NOMO-1 (cell line): Measurements from ENCODE around the gene LCE1E.

Source experiments
- DNase-seq, 2 experiments: peaks; one replicate each; lab custom pipeline; 2025; ENCODE audit not compliant: unreplicated experiment in 2 of 2; lab: John Stamatoyannopoulos, UW

Gene LCE1E

DNA sequence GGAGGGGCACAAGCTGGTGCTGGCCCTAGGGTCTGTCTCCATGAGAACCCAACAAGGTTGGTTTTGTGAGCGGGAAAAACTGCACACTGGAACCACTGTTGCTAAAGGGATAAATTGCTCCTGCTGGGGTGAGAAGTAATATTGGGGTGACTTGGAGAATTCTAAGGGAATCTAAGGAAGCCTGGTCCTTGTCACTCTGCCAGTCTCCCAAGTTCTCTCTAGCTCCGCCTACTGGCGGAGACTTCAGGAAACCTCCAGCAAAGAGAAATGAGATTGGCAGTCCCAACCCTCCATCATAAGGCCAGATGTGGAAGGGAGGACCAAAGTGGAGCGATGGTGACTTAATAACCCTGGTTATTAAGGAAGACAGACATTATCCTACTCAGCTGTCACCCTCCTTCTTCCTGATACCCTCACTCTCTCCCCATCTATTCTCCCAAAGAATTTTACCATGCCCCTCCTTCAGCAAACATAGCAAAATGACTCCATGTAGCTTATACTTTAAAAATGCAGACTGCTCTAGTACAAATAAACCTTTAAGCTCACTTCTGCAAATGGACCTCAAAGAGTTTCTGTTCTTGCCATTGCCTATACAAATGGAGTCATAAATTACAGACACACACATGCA lies 8.4 kb upstream of the LCE1E start:
- no peak for DNase-seq

DNA sequence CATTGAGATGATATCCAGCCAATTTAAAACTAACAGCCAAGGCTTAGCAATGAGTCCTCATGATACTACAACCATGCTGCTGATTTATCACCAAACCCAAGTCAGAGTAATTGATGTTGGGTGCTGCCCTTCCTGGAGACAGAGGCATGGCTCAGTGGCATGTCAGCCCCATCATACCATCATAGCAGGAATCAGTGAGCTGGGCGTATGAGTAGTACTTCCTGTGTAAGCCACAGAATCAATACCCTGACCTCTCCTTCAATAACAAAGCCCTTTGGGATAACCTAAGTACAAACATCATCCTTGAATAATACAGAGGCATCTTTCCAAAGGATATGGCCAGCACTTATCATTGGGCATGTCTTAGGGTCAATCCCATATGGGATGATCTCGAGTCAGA lies 3.0 kb upstream of the LCE1E start:
- no peak for DNase-seq

DNA sequence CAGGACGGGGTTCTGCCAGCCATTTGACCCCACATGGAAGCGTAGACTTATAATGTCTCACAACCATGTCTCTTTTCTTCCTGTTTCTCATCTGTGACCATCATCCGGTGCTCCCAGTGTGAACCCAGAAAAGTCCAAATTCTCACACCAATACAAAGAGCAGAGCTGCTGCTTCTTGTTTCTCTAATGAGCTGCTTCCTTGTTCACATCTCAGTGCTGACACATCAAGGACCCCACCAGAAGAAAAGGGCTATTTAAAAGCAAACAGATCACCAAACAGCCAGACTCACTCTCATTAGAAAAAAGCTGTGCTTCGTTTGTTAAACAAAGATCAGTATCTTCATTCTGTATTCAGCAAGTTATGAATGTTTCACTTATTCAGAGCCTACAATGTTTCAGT lies 9.6 kb downstream of the LCE1E start:
- no peak for DNase-seq

DNA sequence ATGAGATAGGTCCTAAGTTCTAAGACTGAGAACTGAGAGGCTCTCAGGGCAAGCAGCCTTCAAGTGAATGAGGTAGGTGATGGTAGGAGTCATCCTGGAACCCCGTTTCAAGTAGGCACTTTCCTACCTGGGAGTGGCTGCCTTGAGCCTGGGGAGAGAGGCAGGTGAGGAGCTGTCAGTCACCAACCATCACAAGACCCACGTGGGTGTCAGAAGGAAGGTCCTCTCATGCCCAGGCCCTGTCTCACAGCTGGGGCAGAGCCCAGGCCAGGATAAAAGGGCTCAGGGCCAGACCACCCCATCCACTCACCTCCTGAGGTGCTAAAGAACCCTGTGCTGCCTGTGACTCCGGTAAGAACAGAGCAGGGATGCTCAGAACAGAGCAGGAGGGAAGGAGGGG lies 10.4 kb downstream of the LCE1E start, which contains the start of gene LCE1D:
TSS of gene LCE1D (plus strand) at position 301 of the 400 bp plus-strand sequence. CDS start 1,074 bp downstream, outside the sequence.
- no peak for DNase-seq

DNA sequence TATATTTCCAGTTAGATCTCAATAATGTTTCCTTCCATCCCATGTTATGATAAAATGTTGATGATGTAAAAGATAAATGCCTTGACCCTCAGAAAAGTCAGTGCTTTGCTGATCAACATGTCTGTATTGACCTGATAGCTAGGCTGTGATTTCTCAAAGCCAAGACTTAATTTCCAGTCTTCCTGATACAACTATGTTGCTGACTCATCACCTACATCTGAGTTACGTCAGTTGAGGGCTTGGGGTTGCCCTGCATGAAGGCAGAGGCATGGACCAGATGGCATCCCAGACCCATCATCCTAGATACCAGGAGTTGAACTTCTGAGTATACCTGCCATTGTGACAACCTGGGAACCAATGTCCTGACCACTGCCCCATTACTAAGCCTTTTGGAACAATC lies 15.3 kb downstream of the LCE1E start:
- DNase-seq = no peak

DNA sequence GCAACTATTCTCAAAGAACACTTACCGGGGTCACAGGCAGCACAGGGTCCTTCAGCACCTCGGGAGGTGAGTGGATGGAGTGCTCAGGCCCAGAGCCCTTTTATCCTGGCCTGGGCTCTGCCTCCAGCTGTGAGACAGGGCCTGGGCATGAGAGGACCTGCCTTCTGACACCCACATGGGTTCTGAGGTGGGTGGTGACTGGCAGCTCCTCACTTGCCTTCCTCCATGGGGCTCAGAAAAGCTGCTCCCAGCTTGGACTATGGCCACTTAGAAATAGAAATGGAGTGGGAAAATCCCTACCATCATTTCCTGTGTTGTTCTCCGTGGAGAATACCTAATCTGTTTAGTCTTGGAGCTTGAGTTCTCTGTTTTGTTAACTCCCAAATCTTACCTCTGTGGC lies 20.5 kb downstream of the LCE1E start, which contains the start of gene LCE1C:
TSS of gene LCE1C (minus strand) at position 76 of the 400 bp plus-strand sequence. CDS start 1,173 bp downstream, outside the sequence.
- DNase-seq = no peak

DNA sequence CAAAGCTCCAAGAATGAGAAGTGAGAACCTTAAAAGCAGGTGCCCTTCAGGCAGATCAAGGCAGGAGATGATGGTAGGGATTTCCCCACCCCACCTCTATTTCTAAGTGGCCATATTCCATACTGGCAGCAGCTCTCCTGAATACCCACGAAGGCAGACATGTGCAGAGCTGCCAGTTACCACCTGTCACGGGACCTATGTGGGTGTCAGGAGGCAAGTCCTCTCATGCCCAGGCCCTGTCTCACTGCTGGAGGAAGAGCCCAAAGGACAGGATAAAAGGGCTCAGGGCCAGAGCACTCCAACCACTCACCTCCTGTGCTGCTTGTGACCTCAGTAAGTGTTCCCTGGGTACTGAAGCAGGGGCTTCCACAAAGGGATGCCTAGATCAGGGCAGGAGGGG lies 25.0 kb downstream of the LCE1E start:
- DNase-seq = no peak

DNA sequence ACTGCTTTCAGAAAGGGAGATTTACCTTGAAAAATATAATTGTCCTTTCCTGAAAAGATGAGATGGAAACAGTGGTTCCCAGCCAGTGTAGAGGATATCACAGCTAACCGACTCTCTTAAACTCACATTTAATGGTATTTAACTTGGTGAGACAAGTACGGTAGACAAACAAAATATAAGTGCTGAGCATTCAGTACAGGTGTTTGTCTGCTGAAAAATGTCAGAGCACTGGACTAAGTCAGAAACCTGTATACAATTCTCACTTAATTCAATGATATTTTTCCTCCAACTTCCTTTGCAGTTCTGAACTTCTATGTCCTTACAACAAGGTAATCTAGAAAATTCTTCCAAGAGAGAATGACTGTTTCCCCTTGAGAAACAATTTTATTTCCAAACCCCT lies 25.6 kb downstream of the LCE1E start, which contains the start of gene LCE1B:
TSS of gene LCE1B (plus strand) at position 301 of the 400 bp plus-strand sequence. CDS start 476 bp downstream, outside the sequence.
- no peak for DNase-seq

DNA sequence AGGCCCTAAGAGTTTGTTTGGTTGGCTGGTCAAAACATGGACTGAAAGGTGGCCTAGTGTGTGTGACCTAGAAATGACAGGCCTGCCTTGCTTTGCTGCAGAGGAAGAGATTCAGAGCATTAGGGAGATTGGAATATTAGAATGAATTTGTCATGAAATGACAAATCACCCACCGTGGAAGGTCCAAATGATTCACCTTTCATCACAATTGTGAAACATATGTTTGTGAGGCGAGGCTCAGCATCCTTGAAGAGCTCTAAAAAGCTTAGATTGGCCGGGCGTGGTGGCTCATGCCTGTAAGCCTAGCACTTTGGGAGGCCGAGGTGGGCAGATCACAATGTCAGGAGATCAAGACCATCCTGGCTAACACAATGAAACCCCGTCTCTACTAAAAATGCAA lies 31.3 kb downstream of the LCE1E start:
- no peak for DNase-seq

DNA sequence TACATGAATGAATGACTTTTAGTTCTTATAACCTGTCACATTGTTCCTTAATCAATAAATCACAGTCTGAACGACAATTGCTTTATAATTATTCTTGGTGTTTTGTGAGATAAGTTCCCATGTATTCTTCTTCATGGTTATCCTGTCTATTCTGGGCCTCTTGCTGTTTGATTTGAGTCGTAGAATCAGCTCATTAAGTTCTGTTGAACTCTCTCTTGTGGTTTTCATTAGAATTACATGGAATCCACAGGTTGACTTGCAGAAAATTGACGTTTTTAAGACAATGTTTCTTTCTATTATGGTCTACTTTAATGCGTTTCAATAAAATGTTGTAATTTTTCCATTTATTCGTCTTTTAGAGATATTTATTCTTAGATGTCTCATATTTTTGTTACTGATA lies 37.2 kb downstream of the LCE1E start:
- no peak for DNase-seq

DNA sequence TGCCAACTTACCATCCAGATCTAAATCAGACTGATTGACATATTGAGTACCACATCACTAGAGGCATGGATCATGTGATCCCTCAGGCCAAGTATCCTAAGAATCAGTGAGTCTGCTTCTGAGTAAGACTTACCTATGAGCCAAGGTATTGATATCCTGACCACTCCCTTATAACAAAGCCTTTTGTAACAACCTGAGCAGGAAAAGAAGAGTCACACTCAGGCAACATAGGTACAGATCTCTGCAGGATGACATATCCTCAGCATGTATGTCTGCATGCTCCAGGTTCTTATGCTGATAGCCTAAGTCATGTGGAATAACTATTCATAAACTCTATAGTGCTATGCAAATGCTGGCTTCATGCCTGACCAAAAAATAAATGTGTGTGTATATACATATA lies 38.9 kb downstream of the LCE1E start:
- no peak for DNase-seq

DNA sequence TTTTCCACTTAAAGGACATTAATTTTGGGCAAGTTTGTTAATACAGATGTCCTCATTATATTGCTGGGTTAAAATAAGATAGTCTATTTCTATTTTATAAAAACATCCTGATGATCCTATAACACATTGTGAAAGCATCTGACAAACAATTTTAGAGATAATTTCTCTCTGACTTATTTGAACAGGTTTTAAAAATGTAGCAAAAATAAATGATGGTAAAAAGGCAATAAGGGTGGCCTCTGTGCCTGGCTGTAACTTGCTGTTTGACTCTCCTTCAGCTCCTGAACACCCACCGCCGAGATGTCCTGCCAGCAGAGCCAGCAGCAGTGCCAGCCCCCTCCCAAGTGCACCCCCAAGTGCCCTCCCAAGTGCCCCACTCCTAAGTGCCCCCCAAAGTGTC lies 41.1 kb downstream of the LCE1E start, which contains the start of gene LCE1A:
TSS of gene LCE1A (plus strand) at position 301 of the 400 bp plus-strand sequence. CDS start at position 301, 0 bp downstream.
- DNase-seq = no peak

DNA sequence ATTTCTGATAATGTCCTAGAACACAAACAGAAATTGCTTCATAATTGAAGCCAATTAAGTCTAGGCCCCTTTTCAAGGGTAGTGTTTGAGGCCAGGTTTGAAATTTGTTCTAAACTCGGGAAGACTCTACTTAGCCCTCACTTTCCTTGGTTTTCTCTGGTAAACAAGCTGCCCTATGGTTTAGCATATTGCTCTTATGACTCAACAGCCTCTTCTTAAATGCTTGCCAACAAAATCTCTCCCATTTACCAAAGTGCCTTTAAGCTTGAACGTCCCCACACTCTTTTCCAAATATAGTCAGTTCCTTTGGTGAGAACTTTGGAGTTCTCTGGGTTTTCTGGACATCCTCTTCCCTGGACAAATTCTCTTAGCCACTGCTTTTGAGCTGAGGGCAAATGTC lies 50.8 kb downstream of the LCE1E start:
- no peak for DNase-seq
